ENCODE measurements around the gene CAMK1D. TPM values are rescaled to one million over a fixed set of nuclear protein-coding genes. Genes with fewer than 3 reads are reported as not detected.
"Not testable (repeated sequence)": the region's sequence is repeated elsewhere in the genome, so short reads cannot be mapped to it uniquely, and the experiment has no call there.

CAMK1D gene
- total RNA-seq, 1 donor from 2014 or later: 8.7 TPM

DNA sequence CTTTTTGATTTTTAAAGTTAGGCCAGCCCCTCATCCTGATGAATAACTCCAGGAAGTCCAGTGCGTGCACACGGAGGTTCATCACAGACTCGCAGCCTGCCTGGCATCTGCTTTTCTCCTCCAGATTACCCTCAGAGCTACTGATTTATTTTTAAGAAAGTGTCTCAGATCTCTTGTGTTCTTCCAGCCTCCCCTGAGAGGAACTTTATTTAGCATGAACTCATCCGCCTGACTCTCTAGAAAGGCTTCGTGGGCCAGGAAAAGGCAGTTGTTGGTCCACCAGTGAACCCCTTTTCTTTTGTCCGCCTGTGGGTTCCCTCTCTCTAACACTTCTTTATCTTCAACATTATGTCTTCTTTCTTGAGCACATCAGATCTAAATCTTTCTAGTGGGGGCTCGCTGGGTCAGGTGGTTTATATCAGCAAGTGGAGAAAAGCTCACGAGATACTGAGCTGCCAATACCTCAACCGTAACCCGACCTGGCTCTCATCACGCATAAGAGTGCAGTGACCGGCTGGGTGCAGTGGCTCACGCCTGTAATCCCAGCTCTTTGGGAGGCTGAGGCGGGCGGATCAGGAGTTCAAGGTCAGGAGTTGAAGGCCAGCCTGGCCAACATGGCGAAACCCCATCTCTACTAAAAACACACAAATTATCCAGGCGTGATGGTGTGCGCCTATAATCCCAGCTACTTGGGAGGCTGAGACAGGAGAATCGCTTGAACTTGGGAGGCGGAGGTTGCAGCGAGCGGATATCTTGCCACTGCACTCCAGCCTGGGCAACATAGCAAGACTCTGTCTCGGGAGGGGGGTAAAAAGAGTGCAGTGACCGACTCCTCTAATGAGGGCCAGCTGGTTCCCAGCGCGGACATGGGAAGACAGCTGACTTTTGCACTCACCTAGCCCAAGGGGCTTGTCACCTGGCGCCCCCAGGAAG lies 489.9 kb downstream of the CAMK1D start:
- intact Hi-C loops (cut with micrococcal nuclease): no loop called here

DNA sequence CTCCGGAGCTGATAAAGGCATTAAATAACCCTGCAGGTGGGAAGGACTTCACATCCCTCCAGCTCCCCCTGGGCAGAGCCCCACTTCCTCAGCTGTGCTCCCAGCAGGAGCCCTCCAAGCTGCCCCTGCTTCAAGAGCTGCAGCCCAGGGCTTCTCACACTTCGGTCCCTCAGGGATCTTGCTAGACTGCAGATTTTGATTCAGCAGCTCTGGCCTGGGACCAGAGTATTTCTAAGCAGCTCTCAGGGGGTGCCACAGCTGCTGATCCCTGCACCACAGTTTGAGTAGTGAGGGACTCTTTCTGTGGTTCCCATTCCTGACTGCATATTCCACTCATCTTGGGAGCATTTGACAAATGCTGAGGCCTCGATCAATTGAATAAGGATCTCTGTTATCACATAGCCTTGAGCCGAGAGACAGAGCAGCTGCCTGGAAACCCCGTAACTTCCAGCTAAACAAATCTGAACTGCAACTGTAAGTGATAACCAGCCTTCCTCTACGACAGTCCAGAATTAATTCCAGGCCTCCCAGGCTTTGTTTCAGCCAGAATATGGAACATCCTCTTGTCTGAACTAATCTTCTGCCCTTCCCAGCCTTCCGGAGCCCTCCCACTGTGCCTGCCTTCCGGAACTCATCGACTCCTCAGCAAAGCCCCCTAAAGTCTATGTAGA lies 490.7 kb downstream of the CAMK1D start:
- intact Hi-C loops (cut with micrococcal nuclease): no loop called here

DNA sequence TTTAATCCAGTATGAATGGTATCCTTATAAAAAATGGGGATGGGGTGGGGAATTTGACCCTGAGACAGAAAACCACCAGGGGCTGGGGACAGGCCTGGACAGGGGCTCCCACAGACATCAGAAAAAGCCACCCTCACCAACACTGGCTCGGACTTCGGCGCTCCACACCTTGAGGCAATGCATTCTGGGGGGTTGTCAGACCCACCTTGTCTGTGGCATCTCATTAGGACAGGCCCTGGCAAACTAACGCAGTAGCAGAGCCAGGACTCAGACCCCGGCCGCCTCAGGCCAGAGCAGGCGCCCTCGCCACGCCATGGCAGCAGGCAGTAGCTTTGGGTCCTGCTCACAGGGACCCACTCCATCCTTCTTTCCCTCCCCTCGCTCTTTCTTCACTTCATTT lies 492.1 kb downstream of the CAMK1D start:
- intact Hi-C loops (cut with micrococcal nuclease): no loop called here

DNA sequence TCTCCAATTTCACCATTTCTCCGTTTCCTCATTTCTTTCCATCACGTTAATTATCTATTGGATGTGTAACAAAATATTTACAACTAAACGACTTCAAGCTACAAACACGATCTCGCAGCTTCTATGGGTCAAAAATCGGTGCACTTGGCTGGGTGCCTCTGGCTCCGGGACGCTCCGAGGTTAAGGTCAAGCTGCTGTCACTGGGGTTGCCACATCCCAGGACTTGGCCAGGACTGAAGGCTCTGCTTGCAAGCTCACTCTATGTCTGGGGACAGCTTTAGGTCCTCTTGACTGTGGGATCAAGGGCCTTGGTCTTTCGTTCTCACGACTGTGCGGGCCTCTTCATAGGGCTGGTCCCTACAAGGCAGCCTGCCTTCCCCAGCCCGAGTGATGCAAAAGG lies 492.5 kb downstream of the CAMK1D start:
- intact Hi-C loops (cut with micrococcal nuclease): no loop called here

DNA sequence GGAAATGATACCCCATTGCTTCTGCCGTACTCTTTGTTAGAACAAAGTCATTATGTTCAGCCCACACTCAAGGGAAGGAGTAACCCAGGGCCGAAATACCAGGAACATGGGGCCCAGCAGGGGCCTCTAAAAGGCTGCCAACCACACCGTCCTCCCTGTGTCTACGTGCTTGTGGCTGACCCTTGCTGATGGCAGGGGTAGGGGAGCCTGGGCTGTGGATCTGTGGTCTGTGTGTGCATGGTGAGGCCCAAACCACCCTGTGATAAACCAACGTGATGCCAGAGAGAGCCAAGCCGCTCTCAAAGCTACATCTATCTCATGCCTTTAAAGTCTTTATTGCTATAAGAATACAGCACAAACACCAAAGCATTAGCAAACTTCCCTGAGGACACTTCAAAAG lies 493.0 kb downstream of the CAMK1D start:
- intact Hi-C loops (cut with micrococcal nuclease): no loop called here

DNA sequence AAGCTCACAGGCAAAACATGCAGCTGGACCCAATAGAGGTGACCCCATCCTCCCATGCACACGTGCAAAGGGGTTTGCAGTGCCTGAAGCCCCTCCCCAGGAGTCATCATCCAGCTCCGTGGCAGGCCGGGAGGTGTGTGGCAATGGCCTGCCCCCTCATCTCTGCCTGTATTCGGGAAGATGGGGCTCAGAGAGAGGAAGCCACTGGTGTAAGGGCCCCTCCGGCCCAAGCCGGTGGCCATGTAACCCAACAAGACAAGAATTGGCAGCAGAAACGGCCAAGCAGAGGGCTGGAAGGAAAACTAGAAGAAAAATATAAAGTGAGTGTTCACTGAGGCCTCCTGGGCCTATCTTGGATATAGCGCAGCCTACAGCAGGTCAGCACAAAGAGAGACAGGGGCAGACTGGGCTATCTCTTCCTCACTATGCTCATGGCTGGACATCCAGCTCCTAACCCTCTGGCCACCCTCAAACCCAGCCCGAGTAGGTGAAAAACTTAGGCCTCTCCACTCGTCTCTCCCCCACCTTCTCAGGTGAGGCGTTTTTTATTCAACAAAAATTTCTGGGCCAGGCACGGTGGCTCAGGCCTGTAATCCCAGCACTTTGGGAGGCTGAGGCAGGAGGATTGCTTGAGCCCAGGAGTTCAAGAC lies 494.1 kb downstream of the CAMK1D start:
- intact Hi-C loops (cut with micrococcal nuclease): no loop called here

DNA sequence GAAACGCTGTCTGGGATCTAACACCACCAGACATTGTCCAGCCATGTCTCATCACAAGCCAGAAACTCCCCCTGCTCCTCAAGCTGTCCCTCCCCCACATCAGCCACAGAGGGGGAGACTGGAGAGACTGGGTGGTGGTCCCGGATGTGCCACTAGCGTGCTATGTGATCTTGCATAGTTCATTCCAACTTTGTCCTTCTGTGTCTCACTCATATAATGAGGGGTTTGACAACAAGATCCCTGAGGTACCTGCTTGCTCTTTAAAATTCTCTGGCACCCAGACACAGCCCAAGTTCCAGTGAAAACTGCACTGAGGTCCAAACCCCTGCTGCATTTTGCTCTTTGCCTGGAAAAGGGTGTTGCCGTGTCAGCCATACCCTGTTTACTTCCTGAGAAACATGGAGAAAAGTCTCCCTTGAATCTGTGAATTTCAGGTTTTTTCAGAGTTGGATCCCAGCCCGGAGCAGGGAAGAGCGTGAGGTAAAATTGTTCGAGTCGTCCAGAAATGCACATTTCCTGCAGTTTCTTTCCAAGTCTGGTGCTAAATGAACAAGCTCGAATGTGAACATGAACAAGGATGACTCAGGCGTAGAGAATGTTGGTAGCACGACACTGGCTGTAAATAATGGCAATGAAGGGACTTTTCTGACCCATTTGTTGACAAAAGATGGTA lies 495.6 kb downstream of the CAMK1D start:
- intact Hi-C loops (cut with micrococcal nuclease): no loop called here

DNA sequence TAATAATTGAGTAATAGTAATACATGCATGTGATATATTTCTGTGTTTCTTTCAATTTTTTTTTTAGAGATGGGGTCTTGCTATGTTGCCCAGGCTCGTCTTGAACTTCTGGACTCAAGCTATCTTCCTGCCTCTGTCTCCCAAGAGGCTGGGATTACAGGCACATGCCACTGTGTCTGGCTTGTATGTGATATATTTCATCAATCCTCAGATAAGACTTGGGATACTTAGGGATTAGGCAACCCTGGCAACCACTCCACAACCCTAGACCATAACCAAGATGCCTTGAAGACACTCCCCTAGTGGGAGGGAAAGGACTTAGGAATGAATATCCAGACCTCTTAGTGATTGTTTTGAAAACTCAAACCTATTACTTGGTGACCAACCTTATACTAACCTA lies 497.4 kb downstream of the CAMK1D start:
- intact Hi-C loops (cut with micrococcal nuclease): no loop called here

DNA sequence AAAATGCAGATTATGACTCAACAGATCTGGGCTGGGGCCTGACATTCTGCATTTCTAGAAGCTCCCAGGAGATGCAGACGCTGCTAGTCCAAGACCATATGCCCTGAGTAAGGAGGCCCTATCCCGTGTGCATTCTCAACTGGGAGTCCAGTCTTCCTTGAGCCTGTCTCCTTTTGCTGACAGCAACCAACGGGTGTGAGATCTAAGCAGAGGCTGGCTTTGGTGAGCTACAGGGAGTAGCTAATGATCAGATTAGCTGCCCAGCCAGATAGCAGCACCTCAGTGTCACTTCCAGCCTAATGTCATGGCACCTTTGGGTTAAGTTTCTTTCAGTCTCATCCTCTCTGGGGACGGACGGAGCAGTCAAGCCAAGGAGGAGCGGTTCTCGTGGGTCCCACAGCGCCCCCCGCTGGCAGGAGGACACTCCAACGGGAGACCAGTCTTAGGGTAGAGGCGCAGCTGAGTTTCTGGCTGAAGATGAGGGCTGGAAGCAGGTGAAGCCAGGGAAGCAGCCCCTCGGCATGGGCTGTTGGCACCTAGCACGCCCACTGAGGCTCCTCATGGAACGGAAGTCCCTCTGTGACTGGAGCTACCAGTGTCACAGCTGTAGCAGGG lies 498.1 kb downstream of the CAMK1D start:
- intact Hi-C loops (cut with micrococcal nuclease): no loop called here

DNA sequence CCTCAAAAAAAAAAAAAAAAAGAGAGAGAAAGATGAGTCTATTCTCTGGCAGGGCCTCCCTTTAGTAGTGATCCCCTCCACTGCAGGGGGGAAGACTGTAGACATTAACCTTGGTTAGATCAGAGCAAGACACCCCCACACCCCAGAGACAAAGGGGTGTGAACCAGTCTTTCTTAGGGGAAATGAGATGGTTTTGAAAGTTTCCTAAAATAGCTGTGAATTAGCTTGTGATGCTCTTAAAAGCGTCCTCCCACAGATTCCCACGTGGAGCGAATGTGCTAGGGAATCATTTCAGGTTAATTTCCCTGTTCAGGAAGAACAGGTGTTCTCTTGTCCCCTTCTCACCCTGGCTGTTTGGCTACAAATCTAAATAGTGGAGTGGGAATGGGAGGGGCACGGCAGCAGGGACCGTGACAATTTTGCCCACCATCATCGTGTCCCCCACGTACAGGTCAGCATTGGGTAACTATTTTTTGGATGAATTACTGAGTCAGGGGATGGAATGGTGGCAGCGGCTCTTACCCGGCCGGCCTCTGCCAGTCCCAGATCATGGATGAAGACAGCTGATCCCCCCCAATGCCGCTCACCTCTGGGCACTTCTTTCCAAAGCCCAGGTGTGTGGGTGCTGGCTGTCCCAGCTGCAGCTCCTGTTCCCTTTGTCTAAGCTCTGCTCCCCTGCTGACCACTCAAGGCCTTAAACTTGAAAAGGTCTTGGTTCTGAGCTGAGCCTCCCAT lies 499.3 kb downstream of the CAMK1D start:
- intact Hi-C loops (cut with micrococcal nuclease): no loop called here

DNA sequence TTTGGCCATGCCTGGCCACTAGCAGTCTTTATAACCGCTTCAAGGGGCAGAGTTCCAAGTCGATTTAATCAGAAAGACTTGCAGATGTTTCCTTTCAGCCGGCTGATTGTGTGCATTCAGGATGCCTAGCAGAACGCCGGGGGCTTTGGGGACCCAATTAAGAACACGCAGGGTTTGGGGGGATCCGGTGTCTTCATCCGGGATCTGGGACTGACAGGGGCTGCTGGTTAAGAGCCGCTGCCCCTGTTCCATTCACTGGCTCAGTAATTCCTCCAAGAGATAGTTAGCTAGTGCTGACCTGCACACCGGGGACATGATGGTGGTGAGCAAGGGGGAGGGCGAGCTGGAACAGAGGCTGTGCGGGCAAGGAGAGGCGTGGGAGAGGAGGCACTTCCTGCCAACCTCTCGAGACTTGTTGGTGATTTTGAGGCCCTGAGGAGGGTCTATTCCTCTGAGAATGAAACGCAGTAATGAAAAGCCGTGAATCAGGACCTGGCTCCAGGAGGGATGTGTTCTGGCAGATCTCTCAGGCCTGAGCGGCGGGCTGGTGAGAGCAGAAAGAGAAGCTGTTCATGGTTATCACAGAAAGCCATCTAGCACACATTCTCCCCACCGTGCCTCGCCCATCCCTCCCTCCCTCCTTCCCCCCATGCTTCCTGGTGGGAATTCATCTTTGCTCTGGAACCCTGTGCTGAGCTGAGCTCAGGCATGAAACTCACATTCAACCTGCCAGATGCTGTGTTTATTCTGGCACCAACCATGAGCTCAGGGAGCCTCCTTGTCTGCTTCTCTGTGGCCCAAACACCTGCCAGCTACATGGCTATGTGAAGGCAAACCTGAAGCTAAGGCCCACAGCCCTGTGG lies 500.2 kb downstream of the CAMK1D start:
- intact Hi-C loops (cut with micrococcal nuclease): no loop called here

DNA sequence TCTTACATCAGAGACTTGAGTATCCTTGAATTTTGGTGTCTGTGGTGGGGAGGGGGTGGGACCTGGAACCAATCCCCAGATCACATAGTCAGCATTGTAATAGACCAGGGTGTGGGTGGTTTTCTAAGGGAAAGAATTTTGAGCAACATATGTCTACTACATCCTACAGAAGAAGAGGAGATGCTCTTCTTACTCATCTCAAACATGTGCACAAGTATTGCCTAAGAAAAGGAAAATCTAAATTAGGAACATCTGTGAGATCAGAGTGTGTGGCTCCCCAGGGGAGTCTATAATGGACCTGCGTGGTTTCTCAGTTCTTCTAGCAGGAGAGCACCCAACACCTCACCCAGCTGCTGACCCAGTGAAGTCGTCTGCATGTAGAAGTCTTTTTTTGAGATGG lies 503.3 kb downstream of the CAMK1D start:
- intact Hi-C loops (cut with micrococcal nuclease): no loop called here

DNA sequence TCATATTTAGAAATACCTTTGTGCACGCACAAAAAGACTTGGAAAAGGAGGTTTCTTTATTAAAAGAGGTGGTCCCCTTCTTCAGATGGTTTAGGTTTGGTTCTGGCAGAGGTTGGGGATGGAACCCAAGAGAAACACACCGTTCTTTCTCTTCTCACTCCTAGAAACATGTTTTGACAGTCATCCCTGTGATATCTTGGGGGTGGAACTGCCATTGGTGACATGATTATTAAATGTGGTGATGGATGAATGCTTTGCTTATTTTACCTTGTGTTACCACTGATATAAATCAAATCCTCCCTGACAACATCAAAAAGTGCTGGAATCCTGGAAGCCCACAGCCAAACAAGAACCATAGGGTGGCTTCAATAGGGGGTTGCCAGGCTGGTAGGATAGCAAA lies 505.6 kb downstream of the CAMK1D start:
- intact Hi-C loops (cut with micrococcal nuclease): no loop called here

DNA sequence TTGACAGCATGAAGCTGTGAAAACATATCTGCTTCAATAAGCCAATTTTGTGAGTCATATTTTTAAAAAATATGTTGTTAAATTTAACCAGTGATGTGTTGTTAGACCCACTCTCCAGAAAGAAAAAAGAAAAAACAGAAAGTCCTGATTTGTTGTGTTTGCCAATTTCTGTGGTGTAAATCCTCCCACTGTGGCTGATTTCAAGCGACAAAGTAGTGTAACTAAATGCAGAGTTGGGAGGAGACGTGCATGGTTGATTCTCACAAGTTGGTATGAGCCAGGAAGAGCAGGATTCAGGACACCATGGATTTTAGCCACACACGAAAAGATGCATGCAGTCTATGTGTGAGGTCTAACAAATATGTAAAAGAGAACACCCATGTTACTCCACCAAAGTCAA lies 513.1 kb downstream of the CAMK1D start:
- intact Hi-C loops (cut with micrococcal nuclease): no loop called here

DNA sequence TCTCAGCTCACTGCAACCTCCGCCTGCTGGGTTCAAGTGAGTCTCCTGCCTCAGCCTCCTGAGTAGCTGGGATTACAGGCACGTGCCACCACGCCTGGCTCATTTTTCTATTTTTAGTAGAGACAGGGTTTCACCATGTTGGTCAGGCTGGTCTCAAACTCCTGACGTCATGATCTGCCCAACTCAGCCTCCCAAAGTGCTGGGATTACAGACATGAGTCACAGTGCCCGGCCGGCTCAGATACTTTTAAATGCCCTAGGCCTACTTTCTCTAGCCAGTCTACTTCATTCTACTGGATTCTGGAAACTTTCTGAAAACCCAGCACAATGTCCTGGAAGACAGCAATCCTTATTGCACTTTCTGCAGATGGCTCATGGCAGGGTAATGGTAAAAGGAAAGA lies 516.2 kb downstream of the CAMK1D start:
- intact Hi-C loops (cut with micrococcal nuclease): not testable (repeated sequence)

DNA sequence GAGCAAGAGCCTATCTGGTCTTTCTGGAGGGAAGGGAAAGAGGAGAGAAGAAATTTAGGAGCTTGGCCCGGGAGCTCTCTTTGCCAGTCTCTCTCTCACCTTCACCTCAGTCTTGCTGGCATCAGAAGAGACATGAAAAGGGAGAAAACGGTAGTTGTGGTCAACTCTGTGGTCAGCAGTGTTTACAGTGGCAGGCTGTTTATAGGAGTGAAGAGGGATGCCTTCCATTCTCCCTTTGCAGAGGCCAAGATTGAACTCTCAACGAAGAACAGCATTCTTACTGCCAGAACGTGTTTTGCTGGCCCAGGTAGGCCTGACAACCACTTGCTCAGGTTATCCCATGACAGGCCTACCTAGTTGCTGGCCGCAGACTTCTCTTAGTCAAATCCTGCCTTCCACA lies 518.9 kb downstream of the CAMK1D start:
- intact Hi-C loops (cut with micrococcal nuclease): no loop called here

DNA sequence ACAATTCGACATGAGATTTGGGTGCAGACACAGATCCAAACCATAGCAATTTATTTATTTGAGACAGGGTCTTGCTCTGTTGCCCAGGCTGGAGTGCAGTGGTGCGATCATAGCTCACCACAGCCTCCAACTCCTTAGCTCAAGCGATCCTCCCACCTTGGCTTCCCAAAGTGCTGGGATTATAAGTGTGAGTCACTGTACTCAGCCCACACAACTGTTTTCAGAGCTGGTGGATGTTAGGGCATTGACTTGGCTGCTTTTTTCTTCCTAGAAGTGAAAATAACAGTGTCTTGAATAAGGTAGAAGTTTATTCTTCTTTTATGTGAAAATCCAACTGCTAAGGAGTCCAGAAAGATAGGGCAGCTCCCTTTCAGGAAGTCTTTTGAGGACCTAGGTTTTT lies 520.1 kb downstream of the CAMK1D start:
- intact Hi-C loops (cut with micrococcal nuclease): no loop called here

DNA sequence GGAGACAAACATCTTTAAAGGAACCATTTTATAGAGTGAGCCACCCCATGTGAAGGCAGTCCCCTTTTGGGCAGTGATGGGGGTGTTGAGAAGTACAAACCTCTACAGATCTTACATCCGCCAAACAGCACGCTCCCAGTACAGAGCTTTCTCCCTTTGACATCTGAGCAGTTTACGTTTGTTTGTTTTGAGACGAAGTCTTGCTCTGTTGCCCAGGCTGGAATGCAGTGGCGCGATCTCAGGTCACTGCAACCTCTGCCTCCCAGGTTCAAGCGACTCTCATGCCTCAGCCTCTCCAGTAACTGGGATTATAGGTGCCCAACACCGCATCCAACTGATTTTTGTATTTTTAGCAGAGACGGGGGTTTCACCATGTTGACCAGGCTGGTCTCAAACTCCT lies 523.2 kb downstream of the CAMK1D start:
- intact Hi-C loops (cut with micrococcal nuclease): no loop called here

DNA sequence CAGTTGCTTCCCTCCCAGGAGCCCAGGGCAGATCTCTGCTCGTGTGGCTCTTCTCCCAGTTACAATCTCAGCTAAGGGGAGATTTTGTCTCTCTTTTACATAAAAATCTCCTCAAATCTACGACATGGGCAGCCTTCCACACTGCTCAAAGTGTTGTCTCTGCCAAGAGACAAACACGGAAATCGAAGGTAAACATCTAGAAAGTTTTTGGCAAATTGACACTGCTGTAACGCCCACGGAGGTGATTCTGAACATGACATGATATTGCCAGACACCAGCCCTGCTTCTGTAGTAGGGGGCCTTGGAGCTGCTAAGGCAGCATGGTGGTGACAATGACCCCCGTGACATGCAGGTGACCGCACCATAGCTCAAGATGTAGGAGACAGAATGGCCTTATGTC lies 523.8 kb downstream of the CAMK1D start:
- intact Hi-C loops (cut with micrococcal nuclease): no loop called here

DNA sequence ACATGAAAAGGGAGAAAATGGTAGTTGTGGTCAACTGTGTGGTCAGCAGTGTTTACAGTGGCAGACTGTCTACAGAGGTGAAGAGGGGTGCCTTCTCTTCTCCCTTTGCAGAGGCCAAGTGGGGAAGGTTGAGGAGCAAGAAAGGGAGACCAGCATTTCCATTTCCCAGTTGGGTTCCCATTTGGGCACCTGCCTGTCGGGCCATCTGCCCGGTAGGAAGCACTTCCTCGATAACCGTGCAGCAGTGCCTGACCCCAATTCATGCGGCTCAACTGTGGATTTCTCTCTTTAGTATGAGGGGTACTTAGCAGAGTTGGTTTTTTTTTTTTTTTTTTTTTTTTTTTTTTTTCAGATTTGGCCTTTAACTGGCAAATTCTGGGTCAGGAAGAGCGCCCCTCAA lies 525.2 kb downstream of the CAMK1D start:
- intact Hi-C loops (cut with micrococcal nuclease): no loop called here
